Medulla oblongata (tissue), 1 donor: ENCODE results near the gene TBC1D7.
"Not testable (repeated sequence)": the region's sequence is repeated elsewhere in the genome, so short reads cannot be mapped to it uniquely, and the experiment has no call there.

Experiments
- DNase-seq: peaks from one replicate; pipeline ENCODE4 v3.0.0-alpha.2; 2015; ENCODE audit errors: extremely low spot score

Gene TBC1D7

DNA sequence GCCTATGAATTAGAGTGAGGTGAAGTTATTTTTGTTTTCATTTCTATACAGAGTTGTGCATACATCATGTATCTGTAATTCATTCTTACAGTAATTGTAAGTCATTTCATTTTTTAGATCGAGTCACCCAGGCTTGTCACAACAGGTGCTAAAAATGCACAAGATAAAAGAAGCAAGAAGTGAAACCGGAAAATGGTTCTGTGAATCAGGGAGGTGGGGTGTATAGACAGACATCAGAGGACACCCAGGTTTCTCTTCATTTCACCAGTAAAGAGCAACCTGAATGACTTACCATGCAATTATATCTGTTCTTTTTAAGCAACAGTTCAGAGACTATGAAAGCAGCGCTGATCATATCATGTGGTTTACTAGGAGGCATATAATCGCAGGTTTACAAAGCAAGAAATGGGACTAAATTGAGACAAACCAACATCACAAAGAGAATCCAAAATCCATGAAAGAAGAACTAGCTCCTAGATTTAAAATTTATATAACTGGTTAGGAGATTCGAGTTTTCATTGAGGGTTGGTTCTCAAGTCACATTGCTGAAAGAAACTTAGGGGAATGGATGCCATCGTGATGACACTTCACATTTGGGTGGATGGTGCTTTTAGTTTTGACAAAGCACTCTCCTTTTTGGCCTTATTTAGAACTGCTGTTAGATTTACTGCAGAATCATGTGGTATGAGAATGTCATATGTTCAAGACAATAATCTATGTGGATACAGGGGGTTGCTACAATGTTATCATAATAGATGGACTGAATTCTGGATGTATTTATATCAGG, 27.9 kb upstream of the TBC1D7 start:
- DNase-seq: no peak

DNA sequence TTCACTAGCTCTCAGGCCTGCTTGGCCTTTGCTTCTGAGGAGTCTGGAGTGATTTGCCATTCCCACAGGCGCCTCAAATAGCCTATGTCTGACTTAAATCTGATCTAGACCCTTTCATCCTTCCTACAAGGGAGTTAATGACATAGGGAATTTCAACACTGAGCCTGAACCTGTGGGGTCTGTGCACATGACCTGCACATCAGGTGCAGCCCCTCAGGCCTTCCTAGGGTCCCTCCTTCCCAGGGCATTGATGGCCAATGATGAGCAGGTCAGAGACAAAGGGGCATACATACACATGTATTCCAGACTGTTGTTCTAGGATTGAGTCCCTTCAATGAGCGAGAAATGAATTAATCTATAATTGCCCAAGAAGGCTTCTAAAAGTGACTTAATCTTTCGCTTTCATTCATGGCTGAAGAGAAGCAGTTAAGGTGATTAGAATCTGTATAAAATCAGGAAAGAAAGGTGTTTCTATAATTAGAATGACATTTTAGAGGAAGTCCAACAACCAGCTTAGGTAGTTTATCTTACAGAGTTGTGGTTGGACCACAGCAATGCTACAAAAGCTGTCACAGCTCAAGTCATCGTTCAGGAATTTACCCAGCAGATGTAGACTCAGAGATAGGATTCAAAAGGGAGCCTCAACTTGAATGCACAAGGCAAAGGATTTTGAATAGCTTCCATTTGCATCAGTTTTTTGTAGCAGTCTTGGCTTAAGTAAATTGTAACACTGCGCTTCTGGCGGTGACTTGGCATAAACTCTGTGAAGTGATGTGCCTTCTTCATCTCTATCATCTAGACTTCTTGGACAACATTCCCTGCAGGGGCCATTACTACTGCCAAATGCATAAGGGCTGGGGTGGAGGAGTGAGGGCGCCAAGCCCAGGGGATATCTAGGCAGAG, 27.0 kb upstream of the TBC1D7 start:
- peak; percentile 21 for DNase-seq

DNA sequence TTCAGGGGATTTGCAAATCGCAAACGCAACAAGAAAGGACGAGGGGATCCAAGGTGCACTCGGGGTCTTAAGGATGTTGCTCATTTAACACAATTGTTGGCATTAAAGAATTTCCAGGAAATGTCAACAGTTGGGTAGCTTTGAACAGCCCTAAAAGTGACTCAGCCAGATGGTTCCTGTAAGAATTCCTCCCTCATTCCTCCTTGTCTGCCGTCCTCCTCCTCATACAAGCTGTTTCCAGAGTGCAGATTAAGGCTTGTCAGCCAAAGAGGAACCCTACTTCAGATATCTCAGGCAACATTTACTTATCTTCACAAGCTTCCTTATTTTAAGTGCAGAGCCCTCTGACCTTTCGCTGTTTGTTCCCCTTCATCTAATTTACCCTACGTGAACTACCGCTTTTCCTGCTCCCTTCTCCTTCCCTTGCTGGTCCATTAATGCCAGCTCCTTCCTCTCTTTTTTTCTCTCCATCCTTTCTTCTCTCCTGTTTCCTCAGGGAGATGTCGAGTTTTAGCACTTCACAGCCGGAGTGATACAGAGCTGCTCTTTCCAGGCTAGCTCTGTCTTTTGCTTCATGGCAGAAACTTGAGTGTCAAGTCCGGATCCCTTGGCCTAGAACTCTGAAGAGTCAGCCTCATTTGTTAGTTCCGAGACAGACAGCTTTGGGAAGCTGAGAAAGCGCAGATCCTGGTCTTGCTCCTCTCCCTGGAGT, 26.1 kb upstream of the TBC1D7 start:
- DNase-seq: peak; percentile 68

DNA sequence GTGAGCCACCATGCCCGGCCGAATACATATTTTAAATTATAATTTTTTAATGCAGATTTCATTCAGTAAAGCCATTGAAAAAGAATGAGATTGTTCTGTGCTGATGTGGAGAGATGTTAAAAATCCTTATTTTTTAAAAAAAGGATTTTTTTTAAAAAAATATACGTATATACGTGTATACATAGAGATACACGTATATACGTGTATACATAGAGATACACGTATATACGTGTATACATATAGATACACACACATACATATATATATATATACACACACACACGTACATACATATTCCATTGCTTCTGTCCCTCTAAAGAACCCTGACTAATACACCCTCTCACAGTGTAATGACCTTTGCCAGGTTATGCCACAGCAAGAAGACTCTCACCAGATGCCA, 23.8 kb upstream of the TBC1D7 start:
- DNase-seq: no peak

DNA sequence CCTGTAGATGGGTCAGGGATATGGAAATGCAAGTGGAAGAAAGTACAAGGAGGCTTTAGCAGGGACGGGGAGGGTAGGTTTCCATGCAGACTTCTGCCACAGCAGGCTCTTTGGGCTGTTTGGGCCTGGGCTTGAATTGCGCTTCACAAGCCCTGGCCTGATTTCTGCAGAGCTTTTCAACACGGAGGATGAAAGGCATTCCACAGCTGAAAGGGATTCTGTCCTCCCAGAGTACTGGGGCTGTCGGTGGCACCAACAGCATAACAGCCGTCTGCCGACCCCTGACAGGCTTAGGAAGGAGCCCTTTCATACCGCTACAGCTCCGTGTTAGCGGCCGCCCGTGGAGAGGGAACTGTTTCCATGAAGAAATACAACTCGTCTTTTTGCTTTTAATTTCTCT, 22.9 kb upstream of the TBC1D7 start:
- peak; percentile 40 for DNase-seq

DNA sequence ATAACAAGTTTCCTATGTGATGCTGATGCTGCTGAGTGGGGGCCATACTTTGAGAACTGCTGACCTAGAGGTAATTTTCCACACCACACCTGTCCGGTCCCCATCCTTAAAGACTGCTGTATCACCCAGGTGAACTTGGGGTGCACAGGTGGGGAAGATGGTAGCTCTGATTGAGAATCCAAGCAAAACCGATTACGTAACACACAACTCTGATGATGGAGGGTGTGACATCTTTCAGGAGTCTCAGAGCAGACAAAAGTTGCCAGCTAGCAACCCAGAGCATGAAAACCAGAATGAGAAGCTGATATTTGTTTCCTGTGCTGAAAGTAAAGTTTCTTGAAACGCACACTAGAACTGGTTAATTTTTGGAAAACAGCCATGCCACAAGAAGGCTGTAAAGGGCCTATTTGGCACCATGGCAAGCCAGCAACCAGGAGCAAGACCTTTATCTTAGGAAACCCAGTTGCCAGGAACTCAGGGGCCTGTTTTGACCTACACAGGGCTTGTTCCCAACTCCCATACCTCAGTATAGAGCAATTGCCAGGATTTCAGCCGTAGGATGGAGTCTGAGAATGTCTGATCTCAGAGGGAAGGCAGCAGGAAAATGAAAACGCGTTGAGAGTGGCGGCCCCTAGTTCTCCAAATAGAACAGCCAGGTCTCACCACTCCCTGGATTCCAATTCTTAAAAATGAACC, 21.6 kb upstream of the TBC1D7 start:
- DNase-seq: no peak

DNA sequence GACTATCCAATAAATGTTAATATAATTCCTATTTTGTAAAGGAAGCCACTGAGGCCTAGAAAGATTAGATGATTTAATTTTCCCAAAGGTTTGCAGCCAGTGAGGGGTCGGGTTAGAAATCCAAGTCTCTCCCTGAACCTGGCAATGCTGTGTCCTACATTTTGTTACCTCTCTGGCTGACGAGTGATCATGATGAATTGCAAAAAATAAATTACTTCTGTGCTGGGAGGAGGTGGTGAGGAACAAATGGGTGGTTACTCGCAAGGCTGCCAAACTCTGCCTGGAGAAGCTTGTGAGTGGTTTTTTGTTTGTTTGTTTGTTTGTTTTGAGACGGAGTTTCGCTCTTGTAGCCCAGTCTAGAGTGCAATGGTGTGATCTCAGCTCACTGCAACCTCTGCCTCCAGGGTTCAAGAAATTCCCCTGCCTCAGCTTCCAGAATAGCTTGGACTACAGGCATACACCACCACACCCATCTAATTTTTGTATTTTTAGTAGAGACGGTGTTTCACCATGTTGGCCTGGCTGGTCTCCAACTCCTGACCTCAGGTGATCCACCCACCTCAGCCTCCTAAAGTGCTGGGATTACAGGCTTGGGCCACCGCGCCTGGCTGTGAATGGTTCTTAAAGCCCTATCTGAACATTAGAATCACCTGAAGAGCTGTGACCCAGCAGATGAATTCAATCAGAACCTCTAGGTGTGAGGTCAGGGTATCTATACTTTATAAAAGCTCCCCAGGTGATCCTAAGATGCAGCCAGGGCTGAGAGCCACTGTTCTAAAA, 20.2 kb upstream of the TBC1D7 start:
- no peak for DNase-seq

DNA sequence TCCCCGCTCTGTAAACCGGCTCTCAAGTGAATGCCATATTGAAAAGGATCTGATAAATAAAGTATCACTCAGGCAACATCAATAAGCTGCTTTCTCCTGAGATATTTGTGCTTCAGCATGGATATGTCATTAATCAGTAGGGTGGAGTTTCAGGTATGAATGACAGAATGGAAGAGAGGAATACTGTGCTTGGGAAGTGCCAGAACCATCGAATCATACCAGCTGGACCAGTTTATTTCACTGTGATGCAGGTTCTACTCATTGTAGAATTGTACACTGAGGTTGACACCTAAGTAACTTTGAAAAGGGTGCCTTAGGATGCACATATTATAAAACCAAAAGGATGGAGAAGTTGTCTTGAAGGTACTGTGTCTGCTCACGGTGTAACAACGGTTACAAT, 17.9 kb upstream of the TBC1D7 start:
- DNase-seq: no peak

DNA sequence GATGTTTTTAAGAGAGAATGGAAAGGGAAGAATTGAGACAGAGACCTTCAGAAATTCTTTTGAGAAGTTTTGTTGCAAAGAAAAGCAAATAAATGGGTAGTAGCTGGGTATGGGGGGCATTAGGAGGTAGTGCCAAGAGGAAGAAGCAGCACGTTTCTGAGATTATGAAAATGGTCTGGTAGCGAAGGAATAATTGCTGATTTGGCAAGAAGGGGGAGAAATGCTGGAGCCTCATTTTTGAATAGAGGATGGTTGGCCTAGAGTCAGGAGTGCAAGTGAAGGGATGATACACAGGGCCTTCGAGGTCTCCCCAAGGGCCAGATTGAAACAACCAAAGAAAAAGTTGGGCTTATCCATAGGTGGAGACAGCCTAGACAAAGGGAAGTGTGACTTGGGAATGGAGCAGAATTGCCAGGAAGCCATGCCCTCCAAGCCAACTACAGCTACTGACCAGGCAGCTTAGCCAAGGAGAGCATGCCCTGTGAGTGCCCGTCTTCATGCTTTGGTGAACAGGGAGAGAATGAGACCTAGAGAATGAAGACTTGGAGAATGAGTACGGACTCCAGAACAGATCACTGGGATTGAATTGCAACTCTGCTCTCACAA, 14.2 kb upstream of the TBC1D7 start:
- DNase-seq: no peak

DNA sequence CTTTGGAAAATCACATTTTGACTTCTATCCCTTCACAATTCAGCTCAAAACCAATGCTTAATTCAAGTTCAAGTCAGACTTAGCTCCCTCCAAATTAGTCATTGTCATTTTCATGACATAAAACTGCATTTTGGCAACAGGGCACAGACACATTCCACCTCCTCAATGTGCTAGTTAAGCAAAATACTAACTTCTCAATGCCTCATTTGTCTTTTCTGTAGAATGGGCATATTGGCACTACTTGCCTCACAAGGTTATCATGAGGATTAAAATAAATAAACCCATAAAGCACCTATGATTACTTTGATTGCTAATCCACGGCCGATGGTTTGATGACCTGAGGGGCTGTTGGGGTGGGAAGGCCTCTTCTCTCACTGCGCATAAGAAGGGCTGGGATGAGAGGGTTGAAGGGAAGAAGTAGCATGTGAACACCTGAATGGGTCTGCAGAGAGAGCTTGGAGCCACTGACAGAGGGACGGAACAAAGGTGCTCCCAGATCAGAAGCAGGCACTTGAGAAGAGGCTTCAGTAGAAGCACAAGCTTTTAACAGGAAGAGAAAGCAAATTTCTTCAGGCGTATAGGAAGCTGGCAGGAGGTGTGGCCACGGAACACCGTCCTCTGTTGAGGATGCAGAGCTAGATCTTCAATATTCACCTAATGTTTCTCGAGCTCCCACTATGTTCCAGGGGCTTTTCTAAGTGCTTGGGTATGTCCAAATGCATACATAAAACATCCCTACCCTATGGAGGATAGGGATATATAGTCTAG, 11.7 kb upstream of the TBC1D7 start:
- DNase-seq: no peak

DNA sequence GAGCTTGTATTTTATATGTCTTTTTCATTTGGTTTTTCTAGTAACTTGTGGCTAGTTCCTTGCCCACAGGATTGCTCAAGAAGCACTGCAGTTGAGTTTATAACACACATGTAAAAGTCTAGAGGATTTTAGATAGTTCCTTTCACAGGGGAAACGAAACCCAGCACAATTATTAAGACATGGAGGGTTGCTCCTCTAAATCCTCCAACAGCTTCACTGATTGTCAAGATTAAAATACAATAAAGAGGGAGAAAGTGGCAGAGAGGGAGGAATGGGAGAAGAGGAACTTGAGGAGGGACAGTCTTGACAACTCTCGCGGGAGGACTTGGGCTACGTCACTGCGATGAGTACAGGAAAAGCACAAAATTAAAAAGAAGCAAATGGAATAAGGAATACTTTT, 9.7 kb upstream of the TBC1D7 start:
- peak; percentile 41 for DNase-seq

DNA sequence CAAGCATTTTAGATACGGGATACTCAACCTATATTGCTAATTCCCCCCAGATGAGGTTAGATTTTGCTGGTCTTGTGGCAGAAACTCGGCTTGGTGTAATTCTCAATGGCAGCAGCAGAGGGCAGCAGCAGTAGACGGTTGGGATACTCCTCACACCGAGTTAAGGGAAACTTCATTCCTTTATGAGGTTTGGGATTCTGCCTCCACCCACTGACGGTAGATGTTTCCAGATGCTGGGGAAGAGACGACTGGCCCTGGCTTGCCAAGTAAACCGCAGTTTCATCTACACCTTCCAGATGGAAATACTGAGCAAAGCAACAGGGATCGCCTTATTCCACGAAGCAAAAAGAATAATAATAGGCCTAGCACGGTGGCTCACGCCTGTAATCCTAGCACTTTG, 8.2 kb upstream of the TBC1D7 start:
- peak; percentile 88 for DNase-seq

DNA sequence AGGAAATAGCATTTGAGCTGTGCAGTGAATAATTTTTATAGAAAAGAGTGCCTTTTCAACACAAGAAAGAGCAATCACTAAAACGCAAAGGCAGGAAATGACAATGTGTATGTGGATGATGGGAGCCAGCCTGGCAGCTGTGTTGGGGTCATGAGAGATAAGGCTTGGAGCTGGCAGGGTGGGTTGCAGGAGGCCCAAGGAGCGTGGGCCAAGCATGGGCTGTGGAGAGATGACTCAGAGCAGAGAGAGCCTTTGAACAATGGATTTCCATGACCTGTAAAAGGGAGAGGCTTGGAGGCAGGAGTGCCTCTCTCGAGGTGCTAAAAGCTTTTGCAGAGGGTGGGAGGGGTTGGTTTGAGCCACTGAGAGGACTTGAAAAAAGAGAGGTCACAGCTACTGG, 6.6 kb upstream of the TBC1D7 start:
- no peak for DNase-seq

DNA sequence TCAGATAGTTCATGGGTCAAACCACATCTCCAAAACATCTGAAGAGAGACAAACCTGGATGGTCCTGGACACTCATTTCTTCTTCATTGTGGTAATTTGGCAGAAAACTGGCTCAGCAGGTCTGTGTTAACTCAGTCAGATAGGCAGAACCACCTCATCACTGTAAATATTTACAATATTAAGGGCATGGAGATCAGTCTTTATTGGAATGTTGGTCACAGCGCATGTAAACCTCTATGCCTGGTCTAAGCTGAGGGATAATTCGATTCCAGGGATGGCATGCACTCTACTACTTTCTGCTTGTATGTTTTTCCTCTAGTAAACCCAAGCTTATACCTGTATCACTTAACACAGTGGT, 4.0 kb upstream of the TBC1D7 start:
- no peak for DNase-seq

DNA sequence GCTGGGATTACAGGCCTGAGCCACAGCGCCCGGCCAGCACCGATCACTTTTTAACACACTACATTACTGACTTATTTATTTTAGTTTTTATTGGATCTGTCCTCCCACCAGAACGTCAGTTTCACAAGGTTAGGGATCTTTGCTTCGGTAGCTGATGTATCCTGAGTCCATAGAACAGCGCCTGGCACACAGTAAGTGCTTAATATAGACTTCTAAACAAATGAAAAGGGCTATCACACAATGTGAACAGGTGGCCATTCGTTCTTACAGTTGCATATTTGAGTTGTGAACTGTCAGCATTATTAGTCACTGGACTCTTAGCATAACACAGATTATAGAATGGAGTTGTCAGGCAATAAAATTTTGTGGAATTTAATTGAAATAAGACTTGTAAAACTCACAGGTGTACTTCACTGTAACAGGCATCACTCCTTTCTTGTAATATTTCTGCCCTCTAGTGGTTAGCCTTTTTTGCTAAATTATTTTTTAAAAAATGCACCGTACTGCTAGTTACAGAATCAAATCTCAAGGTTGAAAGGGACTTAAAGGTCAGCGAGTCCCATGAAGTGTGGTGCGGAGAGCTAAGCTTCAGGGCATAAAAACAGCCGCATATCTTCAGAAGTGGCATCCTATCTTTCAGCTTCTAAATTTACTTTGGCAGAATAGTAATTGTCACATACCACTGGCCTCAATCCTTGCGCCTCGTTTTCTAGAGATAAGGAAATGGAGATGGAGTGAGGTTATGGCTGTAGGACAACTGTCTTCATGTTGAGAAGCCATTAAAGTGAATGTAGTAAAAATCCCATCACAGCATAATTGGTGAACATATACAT, 3.4 kb upstream of the TBC1D7 start:
- peak; percentile 42 for DNase-seq

DNA sequence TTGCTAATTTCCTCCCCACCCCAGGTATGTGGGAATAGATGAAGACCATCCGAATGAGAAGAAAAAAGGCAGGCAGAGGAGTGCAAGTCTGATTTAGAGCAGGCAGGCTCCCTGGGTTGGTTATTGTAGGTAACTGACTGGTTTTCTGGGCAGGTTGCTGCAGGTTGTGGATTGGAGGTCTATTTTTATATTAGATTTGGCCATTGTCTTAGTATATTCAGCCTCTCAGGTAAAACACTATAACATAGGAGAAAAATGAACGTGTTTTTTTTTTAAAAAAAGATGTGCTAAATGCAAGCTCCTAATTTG, 492 bp upstream of the TBC1D7 start:
- no peak for DNase-seq

DNA sequence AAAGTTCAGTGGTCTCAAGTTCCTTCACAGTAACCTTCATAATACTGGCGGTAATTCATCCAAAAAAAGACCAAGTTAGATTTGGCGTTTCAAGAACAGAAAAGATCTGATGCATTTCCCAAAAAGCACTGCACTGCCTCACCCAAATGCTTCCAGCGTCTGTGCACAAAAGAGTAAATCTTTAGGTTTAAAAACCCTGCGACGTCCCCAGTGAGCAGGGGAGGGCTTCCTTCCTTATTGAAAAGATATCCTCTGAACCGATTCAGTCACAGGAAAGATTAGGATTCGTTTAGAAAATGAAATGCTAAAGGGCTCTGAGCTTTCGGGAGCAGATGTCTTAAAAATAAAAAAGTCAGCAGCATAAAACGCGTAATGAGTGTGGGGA, 654 bp downstream of the TBC1D7 start:
- DNase-seq: no peak

DNA sequence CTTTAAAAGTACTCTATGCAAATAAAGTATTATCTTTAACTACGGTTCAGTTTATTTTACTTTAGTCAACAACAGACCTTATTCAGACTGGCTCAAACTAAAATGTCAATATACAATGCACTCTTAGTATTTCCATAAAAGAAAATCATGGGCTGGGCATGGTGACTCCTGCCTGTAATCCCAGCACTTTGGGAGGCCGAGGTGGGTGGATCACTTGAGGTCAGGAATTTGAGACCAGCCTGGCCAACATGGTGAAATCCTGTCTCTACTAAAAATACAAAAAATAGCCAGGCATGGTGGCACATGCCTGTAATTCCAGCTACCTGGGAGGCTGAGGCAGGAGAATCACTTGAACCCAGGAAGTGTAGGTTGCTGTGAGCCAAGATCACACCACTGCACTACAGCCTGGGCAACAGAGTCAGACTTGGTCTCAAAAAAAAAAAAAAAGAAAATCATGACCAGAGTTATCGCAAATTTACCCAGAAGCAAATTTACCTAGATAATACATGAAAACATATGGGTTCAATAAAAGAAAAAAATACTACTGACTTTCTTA, 2.2 kb downstream of the TBC1D7 start:
- DNase-seq: not testable (repeated sequence)
